HFF-Myc (cell line): ENCODE results near the gene TTBK1.
A peak's percentile ranks its signal among the peaks of the same experiment; 100 is the strongest.

Experiments
- DNase-seq: peaks from one replicate; pipeline ENCODE4 v3.0.0-alpha.2; 2011; ENCODE audit warnings: low read depth; ENCODE audit errors: extremely low read depth
- H3K4me3 ChIP-seq: replicated peaks from 2 replicates; pipeline ENCODE4 v1.5.1; 2011; ENCODE audit warnings: low read depth, mild to moderate bottlenecking, control low read depth, low read length
- TF ChIP-seq, protein P1 (sequence below): IDR thresholded peaks from 2 replicates; pipeline ENCODE4 v1.5.1; 2012; ENCODE audit warnings: mild to moderate bottlenecking, low read depth, low read length, control low read depth; ENCODE audit errors: missing control alignments

TTBK1 gene

DNA sequence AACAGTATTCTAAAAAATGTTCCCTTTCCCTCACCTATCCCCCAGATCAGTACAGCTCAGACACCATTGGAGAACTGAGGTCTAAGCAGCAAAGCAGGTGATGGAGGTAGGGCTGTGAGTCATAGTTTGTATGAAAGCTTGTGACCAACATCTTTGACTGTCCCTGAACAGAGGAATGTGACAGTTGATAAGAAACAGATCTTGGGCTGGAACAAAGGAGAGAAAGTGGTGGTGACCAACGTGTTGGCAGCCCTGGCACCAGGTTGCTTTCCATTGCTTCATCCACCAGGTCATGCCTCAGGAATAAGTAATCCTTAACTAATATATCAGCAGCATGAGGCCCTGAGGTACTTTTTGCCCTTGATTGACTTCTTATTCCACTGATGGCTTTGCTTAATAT is 85.2 kb downstream of the TTBK1 start:
- TF ChIP-seq, protein P1, sequence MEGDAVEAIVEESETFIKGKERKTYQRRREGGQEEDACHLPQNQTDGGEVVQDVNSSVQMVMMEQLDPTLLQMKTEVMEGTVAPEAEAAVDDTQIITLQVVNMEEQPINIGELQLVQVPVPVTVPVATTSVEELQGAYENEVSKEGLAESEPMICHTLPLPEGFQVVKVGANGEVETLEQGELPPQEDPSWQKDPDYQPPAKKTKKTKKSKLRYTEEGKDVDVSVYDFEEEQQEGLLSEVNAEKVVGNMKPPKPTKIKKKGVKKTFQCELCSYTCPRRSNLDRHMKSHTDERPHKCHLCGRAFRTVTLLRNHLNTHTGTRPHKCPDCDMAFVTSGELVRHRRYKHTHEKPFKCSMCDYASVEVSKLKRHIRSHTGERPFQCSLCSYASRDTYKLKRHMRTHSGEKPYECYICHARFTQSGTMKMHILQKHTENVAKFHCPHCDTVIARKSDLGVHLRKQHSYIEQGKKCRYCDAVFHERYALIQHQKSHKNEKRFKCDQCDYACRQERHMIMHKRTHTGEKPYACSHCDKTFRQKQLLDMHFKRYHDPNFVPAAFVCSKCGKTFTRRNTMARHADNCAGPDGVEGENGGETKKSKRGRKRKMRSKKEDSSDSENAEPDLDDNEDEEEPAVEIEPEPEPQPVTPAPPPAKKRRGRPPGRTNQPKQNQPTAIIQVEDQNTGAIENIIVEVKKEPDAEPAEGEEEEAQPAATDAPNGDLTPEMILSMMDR, result no peak

DNA sequence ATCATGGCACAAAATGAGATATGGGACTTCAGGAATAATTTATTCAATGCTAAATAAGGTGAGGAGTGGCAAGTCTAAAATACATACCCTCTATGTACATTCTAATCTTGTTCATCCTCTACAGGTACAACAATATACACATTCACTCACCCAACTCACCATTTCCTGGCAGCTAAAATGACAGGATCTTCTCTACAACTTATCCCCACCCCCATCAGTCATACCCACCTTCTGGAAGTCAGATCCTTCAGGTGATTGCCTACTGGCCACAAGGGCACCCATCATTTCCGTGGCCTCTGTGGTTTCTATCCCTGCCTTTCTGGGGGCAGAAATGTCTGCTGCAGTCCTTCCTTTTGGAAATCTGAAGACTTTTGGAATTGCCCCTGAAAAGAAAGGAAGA is 88.2 kb downstream of the TTBK1 start:
- TF ChIP-seq, protein P1, result no peak
- H3K4me3 ChIP-seq, result no peak overlapping the region
- DNase-seq, result no peak

More for the DNA sequence above, 85.2 kb downstream of the TTBK1 start:
- no peak overlapping the region for H3K4me3 ChIP-seq
- DNase-seq, result no peak

DNA sequence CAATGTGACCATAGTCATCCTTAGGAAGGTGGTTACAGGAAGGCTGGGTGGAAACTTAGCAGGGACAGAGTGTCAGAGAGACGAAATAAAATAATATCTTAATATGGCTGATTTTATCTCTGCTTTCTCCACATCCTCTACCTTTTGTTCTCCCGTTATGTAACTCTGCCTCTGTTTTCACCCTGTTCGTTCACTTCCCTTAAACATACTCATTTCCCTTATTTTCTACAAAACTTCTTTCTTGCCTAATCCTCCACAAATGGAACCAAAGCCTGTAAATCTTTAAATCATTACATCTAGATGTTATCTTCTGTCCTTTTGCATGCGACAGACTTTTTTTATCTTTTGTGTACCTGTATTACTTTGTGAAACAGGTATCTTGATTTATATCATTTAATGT is 88.6 kb downstream of the TTBK1 start:
- TF ChIP-seq, protein P1, result no peak
- no peak for DNase-seq
- H3K4me3 ChIP-seq, result no peak overlapping the region

DNA sequence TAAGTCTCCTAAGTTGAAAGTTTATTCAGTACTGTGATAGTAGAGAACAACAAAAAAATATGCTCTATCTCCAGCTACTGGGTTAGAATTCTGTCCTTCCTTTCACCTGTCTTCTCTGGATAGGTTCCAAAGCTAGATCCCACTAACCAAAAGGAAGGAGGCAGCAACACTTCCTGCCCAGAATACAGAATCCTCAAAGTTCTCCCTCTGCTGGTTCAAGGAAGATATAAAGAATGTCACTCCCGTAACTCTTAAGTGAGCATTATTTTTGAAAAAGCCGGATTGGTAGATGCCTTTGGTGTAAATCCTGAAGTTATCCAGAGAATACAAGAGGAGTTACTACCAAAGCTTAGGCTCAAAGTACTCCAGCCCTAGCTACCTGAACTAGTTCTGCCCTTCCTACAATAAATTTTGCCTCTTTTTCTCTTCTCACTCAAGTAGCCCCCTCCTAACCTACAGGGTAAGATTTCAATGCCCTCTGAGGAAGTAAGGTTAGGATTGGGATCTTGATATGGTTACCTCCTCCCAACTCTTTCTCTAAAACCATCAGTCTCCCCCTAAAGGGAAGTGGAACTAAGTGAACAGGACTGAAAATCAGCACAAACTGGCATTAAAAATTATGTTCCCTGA is 91.3 kb downstream of the TTBK1 start:
- H3K4me3 ChIP-seq, result no peak overlapping the region
- peak; percentile 56 for DNase-seq
- TF ChIP-seq, protein P1, result peak; percentile 59

DNA sequence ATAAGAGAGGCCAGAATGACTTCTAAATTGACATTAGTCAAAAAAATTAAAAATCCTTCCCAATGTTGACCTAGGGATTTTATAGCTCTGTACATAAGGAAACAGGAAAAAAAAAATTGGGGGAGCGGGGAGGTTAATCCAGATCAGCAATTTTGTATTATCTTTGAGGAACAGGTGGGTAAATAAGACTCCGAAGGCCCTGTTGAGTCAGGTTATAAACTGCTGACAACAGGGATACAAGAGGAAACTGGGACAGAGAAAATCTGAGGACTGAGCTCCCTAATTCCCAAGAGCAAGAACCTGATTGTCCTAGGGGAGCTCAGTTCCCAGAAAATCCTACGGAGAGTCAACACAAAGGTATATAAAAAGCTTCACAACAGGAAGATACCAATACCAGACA is 92.2 kb downstream of the TTBK1 start:
- TF ChIP-seq, protein P1, result no peak
- no peak overlapping the region for H3K4me3 ChIP-seq
- no peak for DNase-seq

DNA sequence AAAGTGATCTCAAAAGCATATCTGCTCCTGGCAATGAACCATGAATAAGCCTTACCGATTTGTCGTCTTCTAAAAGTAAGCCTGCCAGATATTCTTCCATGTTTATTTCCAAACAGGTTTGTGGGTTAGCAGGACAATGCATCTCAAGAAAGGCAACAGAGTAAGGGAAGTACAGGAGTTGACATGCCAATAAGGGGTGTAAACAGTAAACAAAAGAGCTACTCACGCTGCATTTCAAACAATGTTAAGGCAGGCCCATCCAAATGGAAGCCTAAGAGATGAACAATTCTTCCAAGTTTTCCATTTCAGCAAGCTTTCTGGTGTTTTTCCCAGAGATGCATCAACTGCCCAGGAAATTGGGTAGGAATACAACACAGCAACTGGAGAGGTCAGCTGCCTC is 93.1 kb downstream of the TTBK1 start:
- TF ChIP-seq, protein P1, result no peak
- H3K4me3 ChIP-seq, result no peak overlapping the region
- no peak for DNase-seq
